Gastrocnemius medialis (tissue), 4 donors: ENCODE results near the gene THAP11. TPM values are rescaled to one million over a fixed set of nuclear protein-coding genes. Genes with fewer than 3 reads are reported as not detected.
A peak's percentile ranks its signal among the peaks of the same experiment; 100 is the strongest.

Experiments used
- ATAC-seq, 2 donors: fragments of 150-250 bp; one replicate each; pipeline ENCODE4 v1.9.1; 2016
- DNase-seq, 2 donors: peaks; one replicate each; pipeline ENCODE4 v3.0.0-alpha.2; 2019
- H3K27ac ChIP-seq, 4 donors: fragments of 200-600 bp; sonication (generic); 1 replicate in 1 of 4; 2 replicates in 3 of 4; pipeline ENCODE4 v1.5.1; 2016 to 2018; ENCODE audit warnings: mild to moderate bottlenecking in 2 of 4, moderate library complexity in 1 of 4
- H3K27me3 ChIP-seq, 3 donors: fragments of 200-600 bp; sonication (generic) in 2 of 3; 1 replicate in 1 of 3; 2 replicates in 2 of 3; pipeline versions ENCODE4 v1.5.1 to v1.6.0; 2016 to 2019; ENCODE audit warnings: mild to moderate bottlenecking in 1 of 3, moderate library complexity in 1 of 3
- H3K36me3 ChIP-seq, 2 donors: fragments of 200-600 bp; sonication (generic) in 1 of 2; one replicate each; pipeline ENCODE4 v1.5.1; 2017 to 2018
- H3K4me1 ChIP-seq, 2 donors: fragments of 200-600 bp; sonication (generic) in 1 of 2; one replicate each; pipeline ENCODE4 v1.5.1; 2016 to 2017; ENCODE audit warnings: mild to moderate bottlenecking in 2 of 2
- H3K4me3 ChIP-seq, 4 donors: fragments of 200-600 bp; sonication (generic) in 3 of 4; 1 replicate in 1 of 4; 2 replicates in 3 of 4; pipeline ENCODE4 v1.5.1; 2016 to 2019; ENCODE audit warnings: mild to moderate bottlenecking in 2 of 4
- H3K9me3 ChIP-seq, 3 donors: fragments of 200-600 bp; sonication (generic) in 2 of 3; 1 replicate in 1 of 3; 2 replicates in 2 of 3; pipeline ENCODE4 v1.5.1; 2016 to 2019
- POLR2A ChIP-seq, 2 donors: fragments of 450-650 bp; IDR thresholded peaks; one replicate each; pipeline ENCODE4 v1.6.1; 2017; ENCODE audit warnings: antibody characterized with exemption in 2 of 2, mild to moderate bottlenecking in 2 of 2, moderate library complexity in 2 of 2
- in situ Hi-C, 4 donors: fragments of 200-750 bp; cut with MboI; loops; one replicate each; pipeline versions ENCODE4 v1.15.0 to v1.8.0; 2017; ENCODE audit warnings: low sequenced_read_pairs in 4 of 4
- intact Hi-C: fragments of 100-400 bp; cut with DNase I; formaldehyde crosslinking; loops from one replicate; pipeline ENCODE4 v1.15.1; 2023; ENCODE audit warnings: low total_unique reads
- total RNA-seq, 4 donors: library from RNA; depleted of rRNA; stranded (reverse); fragments of >200 nt; gene quantifications; one replicate each; pipeline versions ENCODE4 v1.1.0 to v1.2.3, GENCODE V29; 2016
- TF ChIP-seq, protein P1 (sequence below), 5 experiments: fragments of 450-650 bp in 3 of 5; fragments of 200-600 bp in 2 of 5; sonication (generic) in 2 of 5; IDR thresholded peaks in 4 of 5; conservative IDR thresholded peaks in 1 of 5; 1 replicate in 4 of 5; 2 replicates in 1 of 5; pipeline ENCODE4 v1.5.1; 2016 to 2019; ENCODE audit warnings: antibody characterized with exemption in 5 of 5, mild to moderate bottlenecking in 3 of 5, moderate library complexity in 3 of 5

The THAP11 gene
- total RNA-seq, 4 donors from 2014 or later, result 61.9 to 120 (median 102) TPM

- ATAC-seq (no peak), DNase-seq (no peak)
- Histone ChIP-seq H3K4me3 (no peak overlapping the region), H3K27me3 (no peaks in the 10 kb centered on the region), H3K9me3 (no peaks in the 10 kb centered on the region), H3K27ac (peak overlapping the region; percentile 86 to 99 (median 92)), H3K36me3 (peaks cover 0 to 18% of the 10 kb centered on the region in 2 donors), H3K4me1 (peaks cover 62 to 69% of the 10 kb centered on the region in 2 donors)
- in situ Hi-C loops, result loop anchor here in 2 of 4 donors (25.0 kb wide), 2 partner anchors 235 to 435 kb away; partner anchors contain the start of genes ESRP2 (in 1 of the 2) and PLA2G15 (in 1 of the 2)
- intact Hi-C loops, result loop anchor here (10.0 kb wide), 1 partner anchor 277 kb away; the partner anchor contains the start of gene RIPOR1
- no peak for TF ChIP-seq POLR2A (IDR thresholded peaks at IDR 0.05)
- TF ChIP-seq, protein P1, sequence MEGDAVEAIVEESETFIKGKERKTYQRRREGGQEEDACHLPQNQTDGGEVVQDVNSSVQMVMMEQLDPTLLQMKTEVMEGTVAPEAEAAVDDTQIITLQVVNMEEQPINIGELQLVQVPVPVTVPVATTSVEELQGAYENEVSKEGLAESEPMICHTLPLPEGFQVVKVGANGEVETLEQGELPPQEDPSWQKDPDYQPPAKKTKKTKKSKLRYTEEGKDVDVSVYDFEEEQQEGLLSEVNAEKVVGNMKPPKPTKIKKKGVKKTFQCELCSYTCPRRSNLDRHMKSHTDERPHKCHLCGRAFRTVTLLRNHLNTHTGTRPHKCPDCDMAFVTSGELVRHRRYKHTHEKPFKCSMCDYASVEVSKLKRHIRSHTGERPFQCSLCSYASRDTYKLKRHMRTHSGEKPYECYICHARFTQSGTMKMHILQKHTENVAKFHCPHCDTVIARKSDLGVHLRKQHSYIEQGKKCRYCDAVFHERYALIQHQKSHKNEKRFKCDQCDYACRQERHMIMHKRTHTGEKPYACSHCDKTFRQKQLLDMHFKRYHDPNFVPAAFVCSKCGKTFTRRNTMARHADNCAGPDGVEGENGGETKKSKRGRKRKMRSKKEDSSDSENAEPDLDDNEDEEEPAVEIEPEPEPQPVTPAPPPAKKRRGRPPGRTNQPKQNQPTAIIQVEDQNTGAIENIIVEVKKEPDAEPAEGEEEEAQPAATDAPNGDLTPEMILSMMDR (IDR thresholded peaks at IDR 0.05 in 4 of 5, conservative IDR thresholded peaks at IDR 0.05 in 1 of 5), result no peak
Observed at GRCh38 chr16:67801883-67802282, 40.2 kb upstream of the THAP11 start.

DNA sequence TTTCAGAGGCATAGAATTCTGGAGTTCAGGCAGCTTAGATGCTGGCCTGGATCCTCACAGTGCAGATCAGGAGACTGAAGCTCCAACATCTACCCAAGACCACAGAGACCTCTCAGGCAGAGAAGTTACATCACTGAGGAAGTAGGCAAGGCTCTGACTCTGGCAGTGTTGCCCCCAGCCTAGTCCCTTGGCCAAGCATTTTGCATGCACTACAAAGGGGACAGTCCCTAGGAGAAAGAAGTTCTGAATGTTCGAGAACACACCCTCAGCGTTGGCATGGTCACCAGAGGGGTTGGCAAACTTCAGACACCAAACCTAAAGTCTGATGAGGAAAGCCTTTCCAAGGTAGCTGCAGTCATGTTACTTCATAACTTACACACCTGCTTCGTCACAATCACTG lies 38.2 kb upstream of the THAP11 start:
- intact Hi-C loops (loop anchor here (10.0 kb wide), 1 partner anchor 279 kb away; the partner anchor contains the start of gene RIPOR1), in situ Hi-C loops (loop anchor here in 2 of 4 donors (25.0 kb wide), 2 partner anchors 233 to 433 kb away; partner anchors contain the start of genes ESRP2 (in 1 of the 2) and PLA2G15 (in 1 of the 2))
- TF ChIP-seq, protein P1 (IDR thresholded peaks at IDR 0.05 in 4 of 5, conservative IDR thresholded peaks at IDR 0.05 in 1 of 5), result no peak
- TF ChIP-seq POLR2A (IDR thresholded peaks at IDR 0.05), result no peak
- Histone ChIP-seq H3K27ac (peak overlapping the region; percentile 92 to 99 (median 97)), H3K4me3 (no peak overlapping the region), H3K27me3 (no peaks in the 10 kb centered on the region), H3K9me3 (no peaks in the 10 kb centered on the region), H3K4me1 (peaks cover 55 to 59% of the 10 kb centered on the region in 2 donors), H3K36me3 (peaks cover 0 to 18% of the 10 kb centered on the region in 2 donors)
- DNase-seq, result no peak
- ATAC-seq, result no peak

DNA sequence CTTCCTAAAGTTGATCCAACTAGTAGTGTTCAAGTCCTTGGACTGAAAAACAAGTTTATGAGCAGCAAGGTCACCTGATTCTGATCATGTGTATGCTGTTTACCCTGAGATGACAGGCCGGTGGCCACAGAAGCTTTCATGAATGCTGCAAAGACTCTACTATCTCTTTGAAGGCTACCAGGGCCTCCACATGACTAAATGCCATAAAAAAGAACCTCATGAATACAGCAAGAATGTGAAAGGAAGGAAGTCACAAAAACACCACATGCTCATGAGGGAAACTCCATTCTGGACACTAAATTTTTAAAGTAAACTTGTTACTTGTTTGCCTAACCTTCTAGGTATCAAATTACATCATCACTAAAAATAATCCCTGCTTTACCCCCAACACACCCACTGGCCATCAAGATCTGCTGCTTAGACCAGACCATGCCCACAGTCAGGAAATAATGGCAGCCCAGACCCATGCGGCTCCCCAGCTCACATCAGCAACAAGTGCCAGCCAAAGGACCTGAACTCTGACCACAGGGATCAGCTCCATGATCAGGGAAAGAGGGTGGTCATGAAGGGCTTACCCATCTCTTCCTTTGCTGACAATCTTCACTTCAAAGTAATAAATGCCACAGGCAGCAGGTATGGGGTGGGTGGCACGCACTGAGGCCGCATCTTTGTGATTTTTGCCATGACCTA lies 37.1 kb upstream of the THAP11 start:
- Histone ChIP-seq H3K27me3 (no peaks in the 10 kb centered on the region), H3K27ac (peak overlapping the region; percentile 92 to 99 (median 97)), H3K9me3 (no peaks in the 10 kb centered on the region), H3K4me1 (peaks cover 47 to 51% of the 10 kb centered on the region in 2 donors), H3K4me3 (peak overlapping the region; percentile 86 to 99 (median 96)), H3K36me3 (peaks cover 0 to 18% of the 10 kb centered on the region in 2 donors)
- DNase-seq, result no peak
- in situ Hi-C loops (loop anchor here in 2 of 4 donors (25.0 kb wide), 2 partner anchors 232 to 432 kb away; partner anchors contain the start of genes ESRP2 (in 1 of the 2) and PLA2G15 (in 1 of the 2)), intact Hi-C loops (loop anchor here (10.0 kb wide), 1 partner anchor 280 kb away; the partner anchor contains the start of gene RIPOR1)
- TF ChIP-seq, protein P1 (IDR thresholded peaks at IDR 0.05 in 4 of 5, conservative IDR thresholded peaks at IDR 0.05 in 1 of 5), result no peak
- TF ChIP-seq POLR2A (IDR thresholded peaks at IDR 0.05), result peak in 1 of 2 donors; percentile 33
- ATAC-seq, result no peak

DNA sequence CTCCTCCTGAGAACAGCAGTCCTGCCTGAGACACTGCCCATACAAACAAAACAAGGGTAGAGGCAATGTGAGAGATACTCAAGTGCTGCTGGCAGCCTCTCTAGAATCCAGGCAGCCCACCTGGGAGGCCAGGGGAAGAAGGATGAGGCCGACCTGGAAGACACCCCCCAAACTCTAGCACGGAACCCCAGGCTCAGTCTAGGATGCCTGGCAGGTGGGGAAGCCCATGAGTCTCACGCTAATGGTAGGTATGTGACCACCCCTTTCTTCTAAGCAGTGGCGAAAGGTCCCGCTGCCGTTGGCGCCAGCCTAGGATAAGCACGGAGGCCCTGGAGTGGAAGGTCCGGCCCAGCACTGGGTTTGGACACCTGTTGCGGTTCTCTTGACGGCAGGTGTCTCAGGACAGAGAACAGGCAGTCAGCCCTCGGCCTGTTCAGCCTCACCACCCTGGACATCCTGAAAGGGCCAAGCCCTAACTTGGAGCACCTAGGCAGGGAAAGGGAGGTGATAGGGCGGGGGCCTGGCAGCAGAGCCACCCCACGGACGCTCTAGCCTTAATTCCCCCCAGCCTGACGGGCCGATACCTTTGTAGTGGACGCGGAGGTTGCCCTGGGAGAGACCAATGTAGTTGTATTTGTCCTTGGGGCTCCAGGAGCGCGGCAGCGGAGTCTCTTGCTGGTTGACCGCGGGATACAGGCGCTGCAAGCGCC lies 36.2 kb upstream of the THAP11 start:
- no peak for TF ChIP-seq POLR2A (IDR thresholded peaks at IDR 0.05)
- TF ChIP-seq, protein P1 (IDR thresholded peaks at IDR 0.05 in 4 of 5, conservative IDR thresholded peaks at IDR 0.05 in 1 of 5), result no peak
- in situ Hi-C loops (loop anchor here in 2 of 4 donors (25.0 kb wide), 2 partner anchors 231 to 431 kb away; partner anchors contain the start of genes ESRP2 (in 1 of the 2) and PLA2G15 (in 1 of the 2)), intact Hi-C loops (loop anchor here (2.0 to 10.0 kb wide), 3 partner anchors 41 to 281 kb away; partner anchors contain the start of genes CENPT, CTCF, NUTF2 and RIPOR1)
- Histone ChIP-seq H3K27me3 (no peaks in the 10 kb centered on the region), H3K4me3 (peak overlapping the region; percentile 86 to 99 (median 96)), H3K27ac (peak overlapping the region; percentile 92 to 99 (median 97)), H3K36me3 (peaks cover 0 to 18% of the 10 kb centered on the region in 2 donors), H3K9me3 (no peaks in the 10 kb centered on the region), H3K4me1 (peaks cover 38 to 42% of the 10 kb centered on the region in 2 donors)
- ATAC-seq (peak; percentile 5 to 16), DNase-seq (peak in 1 of 2 donors; percentile 48)
